Naive thymus-derived CD8-positive, alpha-beta T cell (primary cell): Measurements from ENCODE around the gene KHDC4. TPM values are rescaled to one million over a fixed set of nuclear protein-coding genes. Genes with fewer than 3 reads are reported as not detected.

ENCODE experiments used
- ATAC-seq, 2 donors: fragments of 150-1000 bp; cut with Tn5 transposase in 1 of 2; sonication (Bioruptor Pico), chemical (Tn5 transposase) in 1 of 2; 1 replicate in 1 of 2; 2 replicates in 1 of 2; pipeline ENCODE4 v1.10.0; 2021; ENCODE audit warnings: mild to moderate bottlenecking in 2 of 2, moderate library complexity in 2 of 2
- POLR2A ChIA-PET: fragments of 350-600 bp; sonication (Branson Sonifier 250); formaldehyde crosslinking; loops from one replicate; lab custom pipeline; 2021; ENCODE audit warnings: antibody characterized with exemption; lab: Charles Lee
- DNase-seq, 10 donors: peaks; one replicate each; pipeline versions ENCODE4 v3.0.0 to v3.0.0-alpha.2; 2020 to 2022
- H3K27ac Mint-ChIP-seq, 10 donors: one replicate each; pipeline ENCODE4 v1.8.0; 2020 to 2022; ENCODE audit warnings: mild to moderate bottlenecking in 10 of 10, mixed read lengths in 10 of 10, moderate library complexity in 4 of 10, inconsistent platforms in 1 of 10
- H3K27me3 Mint-ChIP-seq, 5 donors: one replicate each; pipeline ENCODE4 v1.8.0; 2021 to 2022; ENCODE audit warnings: mixed read lengths in 5 of 5
- H3K36me3 Mint-ChIP-seq, 3 donors: one replicate each; pipeline ENCODE4 v1.8.0; 2020 to 2022; ENCODE audit warnings: mixed read lengths in 3 of 3, mild to moderate bottlenecking in 2 of 3, inconsistent platforms in 1 of 3
- H3K4me1 Mint-ChIP-seq, 4 donors: one replicate each; pipeline ENCODE4 v1.8.0; 2021 to 2022; ENCODE audit warnings: mixed read lengths in 4 of 4
- H3K4me3 Mint-ChIP-seq, 10 donors: one replicate each; pipeline ENCODE4 v1.8.0; 2020 to 2022; ENCODE audit warnings: mild to moderate bottlenecking in 10 of 10, mixed read lengths in 10 of 10, moderate library complexity in 6 of 10, inconsistent platforms in 1 of 10
- H3K9me3 Mint-ChIP-seq, 9 donors: one replicate each; pipeline ENCODE4 v1.8.0; 2020 to 2022; ENCODE audit warnings: mixed read lengths in 9 of 9, mild to moderate bottlenecking in 3 of 9, inconsistent platforms in 1 of 9, moderate library complexity in 1 of 9
- polyA plus RNA-seq, 3 donors: library from polyadenylated mRNA; unstranded; fragments of 300-500 nt; fragmentation: Illumina TruSeq; gene quantifications; one replicate each; pipeline ENCODE4 v1.2.3, GENCODE V29; 2021
- total RNA-seq, 8 experiments: library from RNA in 2 of 8; stranded (reverse) in 2 of 8; gene quantifications; one replicate each; pipeline ENCODE4 v1.2.3 and lab custom pipeline; 2021 to 2026

KHDC4 gene
- total and polyA plus RNA-seq, 5 experiments from 2014 or later: 5.0 to 110 (median 7.2) TPM

DNA sequence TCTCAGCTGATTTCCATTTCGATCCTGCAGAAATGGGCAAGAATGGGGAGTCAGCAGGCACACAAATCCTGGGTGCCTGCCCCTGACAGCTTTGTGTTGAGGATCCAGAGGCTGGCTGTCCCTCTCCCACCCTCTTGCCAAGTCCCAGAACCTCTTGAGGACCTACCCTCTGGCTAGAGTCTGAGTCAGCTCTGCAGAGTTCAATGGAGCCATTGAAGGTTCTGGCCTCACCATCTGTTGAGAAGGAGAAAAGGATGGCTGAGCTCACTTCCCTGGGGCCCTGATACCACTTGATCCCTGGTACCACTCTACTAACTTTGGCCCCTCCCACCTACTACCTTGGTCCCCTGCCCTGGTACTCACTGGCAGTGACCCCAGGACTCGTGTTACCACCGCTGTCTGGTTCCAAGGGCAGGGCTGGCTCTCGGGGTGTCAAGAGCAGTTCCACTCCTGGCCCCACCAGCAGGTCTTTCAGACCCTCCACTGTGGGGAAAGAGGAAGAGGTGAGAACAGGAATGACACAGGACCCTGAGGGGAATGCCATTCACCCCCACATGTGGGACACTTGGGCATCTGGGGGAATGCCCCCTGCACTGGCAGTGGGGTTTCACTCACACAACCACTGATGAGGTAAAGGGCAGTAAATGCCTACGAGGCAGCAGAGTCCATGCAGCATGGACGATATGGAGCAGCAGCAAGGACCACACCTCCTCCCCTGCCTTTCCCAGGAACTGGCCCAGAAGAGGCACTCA lies 17.7 kb upstream of the KHDC4 start:
- Mint-ChIP-seq H3K36me3 (peaks cover 0 to 90% (median 14%) of the 10 kb centered on the region in 3 donors), H3K27me3 (no peaks in the 10 kb centered on the region), H3K9me3 (no peaks in the 10 kb centered on the region), H3K27ac (peak overlapping the region in 7 of 10 donors; percentile 3 to 70 (median 61)), H3K4me3 (no peak overlapping the region), H3K4me1 (peaks cover under 1 to 13% (median 3%) of the 10 kb centered on the region in 4 donors)
- no peak for ATAC-seq
- DNase-seq: no peak
- POLR2A ChIA-PET: interaction anchor here (0.6 to 31.8 kb wide), 5 partner anchors 8 to 26 kb away, joined by 3 to 612 read pairs (median 8); partner anchors contain the start of gene ARHGEF2

GRCh38 chr1:155950829-155951228 lies 16.6 kb upstream of the KHDC4 start:
- Mint-ChIP-seq H3K9me3 (no peaks in the 10 kb centered on the region), H3K36me3 (peaks cover 0 to 91% (median 16%) of the 10 kb centered on the region in 3 donors), H3K4me3 (no peak overlapping the region), H3K27me3 (no peaks in the 10 kb centered on the region), H3K4me1 (peaks cover 7 to 24% (median 14%) of the 10 kb centered on the region in 4 donors), H3K27ac (peak overlapping the region in 3 of 10 donors; percentile 46 to 61 (median 51))
- no peak for ATAC-seq
- DNase-seq: no peak
- POLR2A ChIA-PET: interaction anchor here (1.0 to 31.8 kb wide), 4 partner anchors 9 to 45 kb away, joined by 3 to 612 read pairs (median 11); partner anchors contain the start of gene ARHGEF2

DNA sequence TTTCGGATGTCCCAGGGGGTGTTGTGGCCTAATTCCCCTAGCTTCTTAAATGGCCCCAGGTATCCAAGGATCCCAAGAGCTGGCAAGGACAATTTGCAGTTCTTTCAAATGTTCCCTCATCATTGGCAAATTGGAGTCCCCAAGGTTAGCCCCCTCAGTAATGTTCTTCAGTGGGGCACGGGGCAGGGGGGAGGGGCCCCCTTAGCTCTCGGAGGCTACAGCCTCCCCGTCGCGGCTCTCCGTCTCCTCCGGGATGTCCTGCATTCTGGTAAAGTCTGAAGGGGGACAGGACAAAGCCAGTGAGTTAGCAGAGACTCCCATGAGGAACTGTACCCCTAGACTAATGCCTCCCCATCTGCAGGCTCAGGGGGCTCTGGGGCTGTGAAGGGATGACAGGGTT lies 13.5 kb upstream of the KHDC4 start:
- H3K36me3 Mint-ChIP-seq: peaks cover 0 to 62% (median 7%) of the 10 kb centered on the region in 3 donors
- no peaks in the 10 kb centered on the region for H3K27me3 Mint-ChIP-seq
- ATAC-seq (no peak), DNase-seq (no peak)
- H3K27ac Mint-ChIP-seq: peak overlapping the region in 5 of 10 donors; percentile 27 to 92 (median 72)
- POLR2A ChIA-PET: interaction anchor here (0.6 to 31.8 kb wide), 4 partner anchors 9 to 1683 kb away, joined by 3 to 612 read pairs (median 6); partner anchors contain the start of gene ARHGEF2
- H3K9me3 Mint-ChIP-seq: no peaks in the 10 kb centered on the region
- peaks cover 13 to 46% (median 44%) of the 10 kb centered on the region in 4 donors for H3K4me1 Mint-ChIP-seq
- H3K4me3 Mint-ChIP-seq: no peak overlapping the region

DNA sequence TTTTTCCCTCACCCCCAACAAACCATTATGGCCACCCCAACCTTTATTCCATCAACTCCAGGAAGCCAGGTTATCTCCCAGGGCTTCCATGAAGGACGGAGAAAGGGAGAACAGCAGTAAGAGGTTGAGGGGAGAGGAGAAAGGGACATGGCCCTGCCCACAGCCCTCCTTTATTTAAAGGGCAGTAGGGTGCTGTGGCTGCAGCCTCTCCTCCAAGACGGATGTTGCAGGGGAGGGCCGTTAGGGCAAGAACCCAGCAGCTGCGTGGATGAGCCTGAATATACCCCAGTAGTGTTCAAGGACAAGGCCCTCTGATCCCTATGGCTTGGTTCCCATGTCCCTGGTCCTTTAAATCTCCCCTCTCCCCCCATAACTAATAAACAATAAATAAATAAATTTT lies 13.1 kb upstream of the KHDC4 start:
- POLR2A ChIA-PET: interaction anchor here (1.5 to 31.8 kb wide), 2 partner anchors 10 to 30 kb away, joined by 9 to 612 read pairs; partner anchors contain the start of gene ARHGEF2
- Mint-ChIP-seq H3K27ac (peak overlapping the region; percentile 64 to 96 (median 92)), H3K27me3 (no peaks in the 10 kb centered on the region), H3K4me3 (peak overlapping the region in 2 of 10 donors; percentile 28 to 33), H3K36me3 (peaks cover 0 to 58% (median 7%) of the 10 kb centered on the region in 3 donors), H3K9me3 (no peaks in the 10 kb centered on the region), H3K4me1 (peaks cover 13 to 51% (median 47%) of the 10 kb centered on the region in 4 donors)
- ATAC-seq (no peak), DNase-seq (no peak)

GRCh38 chr1:155946633-155947219 lies 12.5 kb upstream of the KHDC4 start:
- DNase-seq (no peak), ATAC-seq (peak in 1 of 2 donors; percentile 11)
- Mint-ChIP-seq H3K27ac (peak overlapping the region; percentile 64 to 96 (median 92)), H3K36me3 (peaks cover 0 to 52% (median 7%) of the 10 kb centered on the region in 3 donors), H3K27me3 (no peaks in the 10 kb centered on the region), H3K9me3 (no peaks in the 10 kb centered on the region), H3K4me3 (peak overlapping the region in 7 of 10 donors; percentile 22 to 74 (median 33)), H3K4me1 (peaks cover 13 to 57% (median 52%) of the 10 kb centered on the region in 4 donors)
- POLR2A ChIA-PET: interaction anchor here (0.8 to 31.8 kb wide), 7 partner anchors 8 to 36 kb away, joined by 5 to 612 read pairs (median 25); partner anchors contain the start of genes ARHGEF2 and KHDC4

GRCh38 chr1:155944444-155944799 lies 10.2 kb upstream of the KHDC4 start:
- no peak for DNase-seq
- POLR2A ChIA-PET: interaction anchor here (0.8 to 6.9 kb wide), 5 partner anchors 10 to 38 kb away, joined by 3 to 83 read pairs (median 25); partner anchors contain the start of genes ARHGEF2 and KHDC4
- Mint-ChIP-seq H3K4me3 (peak overlapping the region in 5 of 10 donors; percentile 24 to 68 (median 53)), H3K27me3 (no peaks in the 10 kb centered on the region), H3K9me3 (no peaks in the 10 kb centered on the region), H3K4me1 (peaks cover 23 to 78% (median 71%) of the 10 kb centered on the region in 4 donors), H3K36me3 (peaks cover 0 to 33% (median 7%) of the 10 kb centered on the region in 3 donors), H3K27ac (peak overlapping the region; percentile 53 to 96 (median 92))
- no peak for ATAC-seq

DNA sequence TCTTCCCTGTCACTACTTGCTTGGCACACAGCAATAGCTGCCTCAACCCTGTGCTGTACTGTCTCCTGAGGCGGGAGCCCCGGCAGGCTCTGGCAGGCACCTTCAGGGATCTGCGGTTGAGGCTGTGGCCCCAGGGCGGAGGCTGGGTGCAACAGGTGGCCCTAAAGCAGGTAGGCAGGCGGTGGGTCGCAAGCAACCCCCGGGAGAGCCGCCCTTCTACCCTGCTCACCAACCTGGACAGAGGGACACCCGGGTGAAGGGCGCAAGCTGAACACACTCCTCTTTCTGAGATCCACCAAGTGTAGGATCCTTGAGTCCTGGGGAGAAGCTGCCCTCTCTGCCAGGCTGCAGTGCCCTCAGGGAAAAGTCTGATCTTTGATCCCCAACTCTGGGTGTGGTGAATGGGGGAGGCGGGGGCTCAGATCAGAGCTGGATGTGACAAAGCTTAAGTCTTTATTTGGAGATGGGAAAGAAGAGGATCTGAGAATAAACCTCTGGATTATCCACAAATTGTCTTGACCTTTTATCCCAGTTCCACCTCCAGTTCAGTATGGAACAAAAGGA lies 8.4 kb upstream of the KHDC4 start:
- H3K4me1 Mint-ChIP-seq: peaks cover 27 to 88% (median 76%) of the 10 kb centered on the region in 4 donors
- H3K4me3 Mint-ChIP-seq: no peak overlapping the region
- no peaks in the 10 kb centered on the region for H3K27me3 Mint-ChIP-seq
- DNase-seq (no peak), ATAC-seq (no peak)
- peak overlapping the region in 9 of 10 donors; percentile 2 to 96 (median 64) for H3K27ac Mint-ChIP-seq
- peaks cover 0 to 15% (median 4%) of the 10 kb centered on the region in 3 donors for H3K36me3 Mint-ChIP-seq
- no peaks in the 10 kb centered on the region for H3K9me3 Mint-ChIP-seq
- POLR2A ChIA-PET: interaction anchor here (0.6 to 6.9 kb wide), 8 partner anchors 8 to 40 kb away, joined by 3 to 83 read pairs (median 5); partner anchors contain the start of genes ARHGEF2 and KHDC4

DNA sequence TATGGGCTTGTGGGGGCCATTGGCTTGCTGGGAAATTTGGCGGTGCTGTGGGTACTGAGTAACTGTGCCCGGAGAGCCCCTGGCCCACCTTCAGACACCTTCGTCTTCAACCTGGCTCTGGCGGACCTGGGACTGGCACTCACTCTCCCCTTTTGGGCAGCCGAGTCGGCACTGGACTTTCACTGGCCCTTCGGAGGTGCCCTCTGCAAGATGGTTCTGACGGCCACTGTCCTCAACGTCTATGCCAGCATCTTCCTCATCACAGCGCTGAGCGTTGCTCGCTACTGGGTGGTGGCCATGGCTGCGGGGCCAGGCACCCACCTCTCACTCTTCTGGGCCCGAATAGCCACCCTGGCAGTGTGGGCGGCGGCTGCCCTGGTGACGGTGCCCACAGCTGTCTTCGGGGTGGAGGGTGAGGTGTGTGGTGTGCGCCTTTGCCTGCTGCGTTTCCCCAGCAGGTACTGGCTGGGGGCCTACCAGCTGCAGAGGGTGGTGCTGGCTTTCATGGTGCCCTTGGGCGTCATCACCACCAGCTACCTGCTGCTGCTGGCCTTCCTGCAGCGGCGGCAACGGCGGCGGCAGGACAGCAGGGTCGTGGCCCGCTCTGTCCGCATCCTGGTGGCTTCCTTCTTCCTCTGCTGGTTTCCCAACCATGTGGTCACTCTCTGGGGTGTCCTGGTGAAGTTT lies 7.8 kb upstream of the KHDC4 start:
- DNase-seq (no peak), ATAC-seq (no peak)
- Mint-ChIP-seq H3K36me3 (peaks cover 0 to 10% (median 3%) of the 10 kb centered on the region in 3 donors), H3K27me3 (no peaks in the 10 kb centered on the region), H3K9me3 (no peaks in the 10 kb centered on the region), H3K4me1 (peaks cover 25 to 84% (median 73%) of the 10 kb centered on the region in 4 donors), H3K4me3 (peak overlapping the region in 1 of 10 donors; percentile 22), H3K27ac (peak overlapping the region in 8 of 10 donors; percentile 27 to 96 (median 81))
- POLR2A ChIA-PET: interaction anchor here (0.9 to 6.9 kb wide), 6 partner anchors 10 to 40 kb away, joined by 3 to 83 read pairs (median 4); partner anchors contain the start of gene ARHGEF2

- no peak for DNase-seq
- POLR2A ChIA-PET: interaction anchor here (0.6 to 6.9 kb wide), 10 partner anchors 19 to 46 kb away, joined by 3 to 83 read pairs (median 6); partner anchors contain the start of gene ARHGEF2
- H3K27me3 Mint-ChIP-seq: no peaks in the 10 kb centered on the region
- peaks cover 23 to 76% (median 66%) of the 10 kb centered on the region in 4 donors for H3K4me1 Mint-ChIP-seq
- H3K9me3 Mint-ChIP-seq: no peaks in the 10 kb centered on the region
- no peak for ATAC-seq
- peaks cover 0 to 3% (median 0%) of the 10 kb centered on the region in 3 donors for H3K36me3 Mint-ChIP-seq
- peak within 1 kb of the TSS in 6 of 10 donors; percentile 5 to 73 (median 45) for H3K4me3 Mint-ChIP-seq
- H3K27ac Mint-ChIP-seq: peak within 1 kb of the TSS; percentile 64 to 96 (median 85)
Observed at GRCh38 chr1:155940993-155941844, 7.0 kb upstream of the KHDC4 start, which contains the start of gene RXFP4. RXFP4 (plus strand) TSS chr1:155941638; CDS start chr1:155941710, 72 bp downstream.

DNA sequence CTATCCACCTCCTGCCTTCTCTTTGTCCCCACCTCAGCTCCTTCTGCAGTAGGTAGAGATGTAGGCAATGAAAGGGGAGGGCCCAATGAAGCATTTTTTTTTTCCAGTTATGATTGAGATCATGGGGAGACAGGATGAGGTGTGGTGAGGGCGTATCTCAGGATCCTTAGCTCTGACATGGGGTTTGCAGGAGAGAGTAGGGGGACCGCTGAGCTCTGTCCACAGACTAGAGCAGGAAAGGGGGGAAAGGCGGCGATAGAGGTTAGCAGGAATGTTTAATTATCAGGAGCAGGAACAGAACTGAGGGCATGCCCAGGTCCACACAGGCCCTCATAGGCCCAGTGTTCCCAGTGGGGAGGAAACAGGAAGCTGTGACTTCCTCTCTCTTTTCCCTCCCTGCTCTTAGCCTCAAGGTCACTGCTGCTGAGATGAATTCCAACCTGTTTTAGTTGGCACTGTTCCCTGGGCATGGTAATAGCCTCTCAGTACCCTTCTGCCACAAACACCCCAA lies 6.3 kb upstream of the KHDC4 start:
- Mint-ChIP-seq H3K4me1 (peaks cover 20 to 69% (median 59%) of the 10 kb centered on the region in 4 donors), H3K9me3 (no peaks in the 10 kb centered on the region), H3K4me3 (peak overlapping the region in 6 of 10 donors; percentile 5 to 73 (median 45)), H3K36me3 (no peaks in the 10 kb centered on the region), H3K27me3 (no peaks in the 10 kb centered on the region), H3K27ac (peak overlapping the region; percentile 57 to 90 (median 82))
- ATAC-seq (peak in 1 of 2 donors; percentile 30), DNase-seq (no peak)
- POLR2A ChIA-PET: interaction anchor here (0.6 to 6.9 kb wide), 9 partner anchors 16 to 47 kb away, joined by 3 to 83 read pairs (median 6); partner anchors contain the start of gene ARHGEF2
